Pancreas (tissue), 10 donors: ENCODE measurements around the gene EDN3. TPM values are rescaled to one million over a fixed set of nuclear protein-coding genes. Genes with fewer than 3 reads are reported as not detected.

Experiments
- ATAC-seq, 4 donors: fragments of 200-7000 bp; cut with Tn5 transposase; one replicate each; pipeline versions ENCODE4 v1.8.0 to v1.9.1; 2020; ENCODE audit warnings: mild to moderate bottlenecking in 4 of 4, moderate library complexity in 4 of 4
- DNase-seq, 6 donors: peaks; one replicate each; pipeline ENCODE4 v3.0.0-alpha.2; 2020
- FAIRE-seq: peaks from 2 replicates; lab custom pipeline; 2012; peaks lifted over from hg19 to GRCh38; lab: Jason Lieb, UNC
- H3K27ac ChIP-seq, 4 donors: fragments of 200-600 bp; sonication (generic); 1 replicate in 3 of 4; 2 replicates in 1 of 4; pipeline versions ENCODE4 v1.5.0 to v1.8.0; 2020
- H3K27me3 ChIP-seq, 4 donors: fragments of 200-600 bp; one replicate each; pipeline ENCODE4 v1.8.0; 2021
- H3K36me3 ChIP-seq, 3 donors: fragments of 200-600 bp; sonication (generic) in 1 of 3; one replicate each; pipeline versions ENCODE4 v1.5.0 to v1.8.0; 2020 to 2021
- H3K4me1 ChIP-seq, 3 donors: fragments of 200-600 bp; one replicate each; pipeline ENCODE4 v1.8.0; 2021
- H3K4me3 ChIP-seq, 4 donors: fragments of 200-600 bp; sonication (generic) in 2 of 4; one replicate each; pipeline versions ENCODE4 v1.5.0 to v1.8.0; 2020 to 2021
- H3K9me3 ChIP-seq, 4 donors: fragments of 200-600 bp; one replicate each; pipeline ENCODE4 v1.8.0; 2021
- CTCF ChIP-seq, 4 donors: fragments of 200-600 bp; sonication (generic) in 3 of 4; IDR thresholded peaks; one replicate each; pipeline versions ENCODE4 v1.5.0 to v1.8.0; 2021; ENCODE audit warnings: antibody characterized with exemption in 4 of 4
- WGBS, 2 donors: extraction: QIAGEN DNeasy Blood & Tissue Kit; methylation state at CpG; one replicate each; pipeline ENCODE4 v1.1.7; 2013; 5-methylcytosine and 5-hydroxymethylcytosine counted together
- intact Hi-C, 3 donors: fragments of 100-400 bp; cut with DNase I; formaldehyde crosslinking; loops; one replicate each; pipeline versions ENCODE4 v1.11.1 to v1.14.2; 2022
- polyA plus RNA-seq, 2 donors: library from polyadenylated mRNA; stranded (reverse); fragments of 200-250 nt; gene quantifications; one replicate each; pipeline ENCODE4 v1.2.3, GENCODE V29; 2013
- total RNA-seq, 6 donors: library from RNA; stranded (reverse); fragmentation: NEBNext Ultra II Directional in 4 of 6; extraction: Animal tissue kit (Norgen Biotek cat#: 25700) in 4 of 6; gene quantifications; one replicate each; pipeline versions ENCODE4 v1.2.1 to v1.2.4, GENCODE V29; 2021 to 2023
- donor health status: healthy with polysubstance abuse.
- donor health status: DM: no; HTN: no; CAD: no; lungs with moderate emphysema.
- donor health status: DM: no; HTN: no; CAD: no.
- donor health status: control.
- donor health status: control.
- donor health status: Bipolar disorder and iron deficiency.
- donor health status: DM: yes; HTN: yes; CAD: no.
- donor health status: DM: no; HTN: no; CAD: no.
- donor health status: DM: no; HTN: no; CAD: no.
- donor health status: DM: yes; HTN: yes; CAD: no.

Gene EDN3
- total and polyA plus RNA-seq, 8 donors: 3.6 to 55.3 (median 5.4) TPM

DNA sequence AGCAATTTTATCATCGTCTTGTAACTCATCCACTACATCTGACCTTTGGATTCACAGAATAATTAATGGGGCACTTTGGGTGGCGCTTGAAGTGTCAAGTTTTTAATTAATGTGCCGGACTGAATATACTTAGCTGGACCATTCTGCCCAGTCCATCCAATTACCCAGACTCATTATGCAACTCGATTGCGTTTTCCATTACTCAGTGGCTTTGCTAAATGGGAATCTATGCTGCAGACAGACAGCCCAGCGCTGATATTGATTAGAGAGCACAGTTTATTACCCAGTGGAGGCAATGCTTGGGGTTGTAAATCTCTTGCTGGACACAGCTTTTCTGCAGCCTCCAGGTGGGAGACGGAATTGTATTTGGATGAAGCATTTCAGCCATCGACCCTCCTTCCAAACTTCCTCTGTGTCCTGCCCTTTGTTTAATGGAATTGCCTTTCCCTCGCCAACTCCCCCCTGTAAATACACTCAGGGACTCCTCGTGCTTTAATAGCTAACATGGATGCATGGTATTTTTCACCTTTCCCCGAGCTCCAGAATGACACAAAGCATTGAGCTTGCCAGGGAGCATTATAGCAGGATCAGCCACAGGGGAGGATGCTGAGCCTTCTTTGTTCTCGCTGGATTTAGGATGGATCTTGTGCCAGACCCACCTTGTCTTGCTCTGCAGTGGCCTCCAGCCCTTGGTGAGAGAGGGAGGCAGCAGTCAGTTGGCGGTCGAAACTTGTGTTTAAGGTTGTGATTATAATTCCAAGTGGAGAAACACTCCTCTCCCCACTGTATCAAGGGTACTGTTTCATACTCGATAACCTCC lies 59.7 kb downstream of the EDN3 start:
- Histone ChIP-seq H3K4me1 (no peaks in the 10 kb centered on the region), H3K27ac (no peak overlapping the region), H3K36me3 (no peaks in the 10 kb centered on the region), H3K4me3 (no peak overlapping the region), H3K9me3 (no peaks in the 10 kb centered on the region), H3K27me3 (no peaks in the 10 kb centered on the region)
- peak; percentile 53 to 77 (median 74) for ATAC-seq
- no peak for FAIRE-seq
- peak in 2 of 6 donors; percentile 12 to 33 for DNase-seq
- intact Hi-C loops: no loop called here
- 29 to 31% methylated on average over 15 of the region's 15 CpGs for WGBS, 2 donors
- TF ChIP-seq CTCF (IDR thresholded peaks at IDR 0.05): no peak

GRCh38 chr20:59360934-59361333 lies 60.5 kb downstream of the EDN3 start:
- ATAC-seq (no peak), DNase-seq (no peak), FAIRE-seq (no peak)
- Histone ChIP-seq H3K27me3 (no peaks in the 10 kb centered on the region), H3K9me3 (no peaks in the 10 kb centered on the region), H3K27ac (no peak overlapping the region), H3K4me3 (no peak overlapping the region), H3K4me1 (no peaks in the 10 kb centered on the region), H3K36me3 (no peaks in the 10 kb centered on the region)
- intact Hi-C loops: no loop called here
- WGBS, 2 donors: 77 to 81% methylated on average over 4 of the region's 4 CpGs
- no peak for TF ChIP-seq CTCF (IDR thresholded peaks at IDR 0.05)

- Histone ChIP-seq H3K27ac (no peak overlapping the region), H3K4me1 (no peaks in the 10 kb centered on the region), H3K36me3 (no peaks in the 10 kb centered on the region), H3K9me3 (no peaks in the 10 kb centered on the region), H3K27me3 (no peaks in the 10 kb centered on the region), H3K4me3 (no peak overlapping the region)
- intact Hi-C loops: no loop called here
- no peak for TF ChIP-seq CTCF (IDR thresholded peaks at IDR 0.05)
- DNase-seq (no peak), FAIRE-seq (no peak), ATAC-seq (peak in 1 of 4 donors; percentile 22)
- 52 to 54% methylated on average over 5 of the region's 5 CpGs for WGBS, 2 donors
Observed at GRCh38 chr20:59361411-59361810, 61.0 kb downstream of the EDN3 start.

DNA sequence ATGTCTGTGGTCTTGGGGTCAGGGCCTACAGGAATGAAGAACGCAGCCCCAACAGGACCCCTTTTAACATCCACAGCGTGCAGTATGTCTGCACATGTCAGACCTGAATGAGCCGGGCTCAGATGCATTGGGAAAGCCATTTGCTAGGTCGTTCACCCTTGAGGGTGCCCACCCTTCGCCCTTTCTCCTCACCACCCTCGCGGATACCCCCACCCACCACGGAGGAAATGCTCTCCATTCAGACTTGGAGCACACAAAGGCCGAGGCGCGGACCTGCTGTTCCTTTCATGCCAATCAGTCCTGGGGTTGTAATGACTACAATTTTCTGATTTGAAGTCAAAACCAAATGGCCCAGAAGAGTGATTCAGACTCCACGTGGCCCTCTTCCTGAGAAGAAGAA lies 62.7 kb downstream of the EDN3 start:
- ATAC-seq (no peak), FAIRE-seq (no peak), DNase-seq (no peak)
- intact Hi-C loops: no loop called here
- Histone ChIP-seq H3K27me3 (no peaks in the 10 kb centered on the region), H3K9me3 (no peaks in the 10 kb centered on the region), H3K4me3 (no peak overlapping the region), H3K27ac (no peak overlapping the region), H3K4me1 (no peaks in the 10 kb centered on the region), H3K36me3 (no peaks in the 10 kb centered on the region)
- no peak for TF ChIP-seq CTCF (IDR thresholded peaks at IDR 0.05)
- 66 to 71% methylated on average over 12 of the region's 12 CpGs for WGBS, 2 donors

GRCh38 chr20:59364611-59365010 lies 64.2 kb downstream of the EDN3 start:
- no peaks in the 10 kb centered on the region for H3K36me3 ChIP-seq
- H3K27ac ChIP-seq: no peak overlapping the region
- H3K4me1 ChIP-seq: no peaks in the 10 kb centered on the region
- no peak for TF ChIP-seq CTCF (IDR thresholded peaks at IDR 0.05)
- H3K9me3 ChIP-seq: no peaks in the 10 kb centered on the region
- peak in 2 of 4 donors; percentile 10 to 20 for ATAC-seq
- DNase-seq: no peak
- intact Hi-C loops: no loop called here
- no peak overlapping the region for H3K4me3 ChIP-seq
- H3K27me3 ChIP-seq: no peaks in the 10 kb centered on the region
- WGBS, 2 donors: 70 to 79% methylated on average over 6 of the region's 6 CpGs
- no peak for FAIRE-seq
